GM19035 (cell line): ENCODE results near the gene ACYP2.
"Not testable (repeated sequence)": the region's sequence is repeated elsewhere in the genome, so short reads cannot be mapped to it uniquely, and the experiment has no call there.

Experiments used
- ATAC-seq: cut with Tn5 transposase; IDR thresholded peaks from one replicate; pipeline ENCODE4 v1.9.1; 2021; ENCODE audit not compliant: unreplicated experiment

Gene ACYP2

GRCh38 chr2:54097124-54097523 is 18.3 kb upstream of the ACYP2 start:
- no peak for ATAC-seq

DNA sequence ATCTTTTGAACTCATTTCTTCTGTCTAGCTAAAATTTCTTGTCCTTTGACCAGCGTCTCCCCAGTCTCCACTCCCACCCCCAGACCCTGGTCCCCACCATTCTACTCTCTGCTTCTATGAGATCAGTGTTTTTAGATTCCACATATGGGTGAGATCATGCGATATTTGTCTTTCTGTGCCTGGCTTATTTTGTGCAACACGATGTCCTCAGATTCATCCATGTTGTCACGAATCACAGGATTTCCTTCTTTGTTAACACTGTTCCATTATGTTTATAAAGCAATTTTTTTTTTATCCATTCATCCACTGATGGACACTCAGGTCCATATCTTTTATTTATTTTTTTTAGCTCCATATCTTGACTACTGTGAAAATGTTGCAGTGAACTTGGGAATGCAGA is 16.0 kb upstream of the ACYP2 start:
- no peak for ATAC-seq

DNA sequence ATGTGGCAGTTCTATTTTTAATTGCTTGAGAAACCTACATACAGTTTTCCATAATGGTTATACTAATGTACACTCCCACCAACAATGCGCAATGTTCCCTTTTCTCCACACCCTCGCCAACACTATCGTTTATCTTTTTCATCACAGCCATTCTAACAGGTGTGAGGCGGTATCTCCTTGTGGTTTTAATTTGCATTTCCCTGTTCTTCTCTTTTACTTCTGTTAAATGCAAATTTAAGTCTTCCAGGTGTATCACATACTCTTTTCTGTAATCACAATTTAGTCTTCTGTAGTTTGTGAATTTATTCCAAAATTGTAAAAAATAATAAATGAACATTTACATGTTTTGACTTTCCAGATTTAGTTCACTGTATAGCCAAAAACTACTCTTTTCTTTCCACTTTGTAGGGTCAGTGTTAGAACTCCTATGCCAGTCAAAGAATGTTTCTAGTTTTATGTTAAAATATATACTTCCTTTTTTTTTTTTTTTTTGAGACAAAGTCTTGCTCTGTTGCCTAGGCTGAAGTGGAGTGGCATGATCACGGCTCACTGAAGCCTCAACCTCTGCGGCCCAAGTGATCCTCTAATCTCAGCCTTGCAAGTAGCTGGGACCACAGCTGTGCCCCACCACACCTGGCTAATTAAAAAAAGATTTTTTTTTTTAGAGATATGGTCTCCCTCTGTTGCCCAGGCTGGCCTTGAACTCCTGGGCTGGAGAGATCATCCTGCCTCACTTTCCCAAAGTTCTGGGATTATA is 15.4 kb upstream of the ACYP2 start:
- peak; percentile 71 for ATAC-seq

- ATAC-seq: no peak
Observed at GRCh38 chr2:54100772-54101171, 14.6 kb upstream of the ACYP2 start.

DNA sequence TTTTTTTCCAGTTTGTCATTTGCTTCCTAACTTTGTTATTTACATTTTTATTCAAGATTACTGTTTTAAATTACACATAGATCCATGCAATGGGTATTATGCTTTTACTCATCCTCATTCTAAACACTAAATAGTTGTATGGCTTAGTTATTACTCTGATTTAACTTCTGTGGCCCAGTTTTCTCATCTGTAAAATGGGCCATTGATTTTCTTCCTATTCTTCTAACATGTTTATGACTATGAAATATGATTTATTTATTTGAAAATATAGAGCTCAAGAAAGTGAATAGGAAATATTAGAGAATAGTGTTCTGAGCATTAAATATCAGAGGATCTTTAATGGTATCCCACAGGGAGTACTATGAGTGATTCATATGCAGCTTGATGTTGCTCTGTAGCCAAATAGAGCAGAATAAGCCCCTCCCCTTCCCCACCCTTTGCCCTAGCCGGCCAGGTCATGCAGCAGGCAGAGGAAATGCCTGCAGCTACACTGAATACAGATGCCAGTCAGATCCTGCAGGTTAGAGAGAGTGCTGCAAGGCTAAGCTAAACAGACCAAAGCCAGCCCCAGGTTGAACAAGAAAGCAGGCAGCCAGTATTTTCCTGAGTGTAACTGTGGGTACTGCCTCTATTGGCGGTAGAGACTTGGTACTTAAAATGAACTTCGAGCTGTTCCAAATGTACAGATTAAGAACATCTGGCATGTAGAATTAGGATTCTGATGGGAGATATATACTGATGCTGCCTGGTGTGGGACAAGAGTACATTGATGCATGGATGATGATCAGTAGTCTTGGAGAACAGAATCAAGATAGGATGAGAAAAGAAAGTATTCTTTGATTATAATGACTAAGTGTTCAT is 11.7 kb upstream of the ACYP2 start:
- ATAC-seq: no peak

DNA sequence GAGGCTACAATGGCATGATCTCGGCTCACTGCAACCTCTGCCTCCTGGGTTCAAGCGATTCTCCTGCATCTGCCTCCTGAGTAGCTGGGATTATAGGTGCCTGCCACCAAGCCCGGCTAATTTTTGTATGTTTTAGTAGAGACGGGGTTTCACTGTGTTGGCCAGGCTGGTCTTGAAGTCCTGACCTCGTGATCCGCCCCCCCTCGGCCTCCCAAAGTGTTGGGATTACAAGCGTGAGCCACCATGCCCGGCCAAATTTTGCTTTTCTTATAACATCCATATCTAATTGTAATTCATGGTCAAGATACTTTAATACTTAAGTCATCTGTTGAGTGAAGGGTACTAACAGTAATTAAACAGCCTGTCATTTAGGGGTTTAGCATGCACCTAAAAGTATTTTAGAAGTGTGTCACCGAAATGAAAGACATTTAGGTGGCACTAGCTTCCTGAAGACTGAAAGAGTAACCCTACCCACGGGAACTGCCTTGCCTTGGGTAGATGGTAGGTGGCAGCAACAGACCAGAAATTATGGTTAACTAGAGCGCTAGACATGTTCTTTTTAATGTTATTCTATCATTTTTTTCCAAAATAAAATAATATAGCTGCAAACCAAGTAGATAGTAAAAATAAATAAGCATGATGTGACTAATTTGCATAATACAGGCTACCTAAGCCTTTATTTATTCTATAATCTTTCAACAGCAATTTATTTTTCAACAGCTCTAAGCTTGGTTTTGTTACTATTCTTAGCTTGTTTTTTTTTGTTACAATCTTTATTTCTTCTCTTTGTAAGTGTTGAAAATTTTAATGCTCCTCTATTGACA is 8.6 kb upstream of the ACYP2 start:
- peak; percentile 65 for ATAC-seq

- no peak for ATAC-seq
Observed at GRCh38 chr2:54107455-54107764, 8.0 kb upstream of the ACYP2 start.

DNA sequence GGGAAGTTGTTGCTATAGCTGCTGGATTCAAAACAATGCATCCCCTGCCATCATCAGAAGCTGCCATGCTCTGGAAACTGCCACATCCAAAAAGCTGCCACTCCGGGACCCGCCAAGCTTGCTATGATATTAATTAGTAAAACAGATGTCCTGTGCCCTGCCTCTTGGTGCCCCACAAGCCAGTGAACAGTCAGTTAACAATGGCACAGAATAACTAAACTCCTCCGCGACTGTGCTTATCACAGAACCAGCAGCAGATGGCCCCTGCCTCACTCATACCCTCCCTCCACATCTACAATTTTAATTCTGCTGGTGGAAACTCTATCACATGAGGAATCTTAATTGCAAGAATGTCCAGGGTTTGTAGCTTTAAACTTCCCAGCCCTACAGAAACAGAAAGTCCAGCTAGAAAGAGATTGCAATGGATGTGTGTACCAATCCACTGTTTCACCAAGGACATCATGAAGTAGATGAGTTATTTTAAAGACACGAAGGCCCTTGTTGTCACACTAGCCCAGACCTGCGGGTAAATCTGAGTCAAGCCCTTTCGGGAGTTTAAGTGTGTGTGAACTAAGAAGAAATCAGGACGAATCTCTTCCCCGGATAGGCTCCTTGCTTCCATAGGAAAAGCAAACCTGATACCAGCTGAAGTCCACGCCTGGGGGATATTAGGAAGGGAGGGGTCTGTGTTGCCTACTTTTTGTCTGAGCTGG is 7.4 kb upstream of the ACYP2 start:
- ATAC-seq: no peak

- ATAC-seq: no peak
Observed at GRCh38 chr2:54109848-54110247, 5.6 kb upstream of the ACYP2 start.

DNA sequence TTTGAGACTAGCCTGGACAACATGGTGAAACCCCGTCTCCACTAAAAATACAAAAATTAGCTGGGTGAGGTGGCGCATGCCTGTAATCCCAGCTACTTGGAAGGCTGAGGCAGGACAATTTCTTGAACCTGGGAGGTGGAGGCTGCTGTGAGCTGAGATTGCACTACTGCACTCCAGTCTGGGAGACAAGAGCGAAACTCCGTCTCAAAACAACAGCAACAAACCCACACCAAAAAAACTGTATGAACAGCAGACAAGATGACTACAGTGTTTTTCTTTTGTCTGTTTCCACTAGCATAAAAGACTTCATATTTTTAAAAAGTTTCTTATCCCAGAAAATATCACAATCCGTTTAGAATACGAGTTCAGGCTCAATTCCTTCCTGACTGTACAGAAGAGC is 936 bp upstream of the ACYP2 start:
- ATAC-seq: not testable (repeated sequence)

DNA sequence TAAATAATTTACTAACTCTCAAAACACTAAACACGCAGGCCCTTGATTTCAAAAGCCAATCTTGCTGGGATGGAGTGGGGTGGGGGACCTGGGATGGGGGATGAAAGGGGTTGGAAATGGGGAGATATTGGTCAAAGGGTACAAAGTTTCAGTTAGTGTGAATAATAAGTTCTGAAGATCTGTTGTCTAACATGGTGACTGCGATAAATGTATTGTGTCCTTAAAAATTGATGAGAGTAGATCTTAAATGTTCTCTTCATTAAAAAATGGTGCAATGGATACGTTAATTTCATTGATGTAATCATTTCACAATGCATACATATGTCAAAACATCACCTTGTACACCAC is 505 bp upstream of the ACYP2 start:
- ATAC-seq: no peak

GRCh38 chr2:54116598-54116997 is 1.2 kb downstream of the ACYP2 start:
- ATAC-seq: not testable (repeated sequence)

DNA sequence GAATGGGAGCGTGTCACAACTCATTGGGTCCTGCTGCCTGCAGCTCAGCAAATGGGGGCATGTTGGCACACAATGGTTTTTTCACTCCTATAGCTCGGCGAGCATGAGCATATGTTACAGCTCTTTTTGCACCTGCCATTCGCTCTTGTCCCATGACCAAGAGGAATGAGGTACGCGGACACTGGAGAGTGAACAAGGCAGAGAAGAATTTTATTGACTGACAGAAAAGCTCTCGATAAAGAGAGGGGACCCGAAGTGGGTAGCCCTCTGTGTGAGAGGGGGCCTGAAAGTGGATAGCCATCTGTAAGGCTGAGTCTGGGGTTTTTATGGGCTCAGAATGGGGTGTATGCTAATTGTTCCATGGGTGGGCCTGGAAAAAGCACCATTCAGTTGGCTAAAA is 5.5 kb downstream of the ACYP2 start:
- ATAC-seq: no peak

- no peak for ATAC-seq
Observed at GRCh38 chr2:54122171-54122935, 6.9 kb downstream of the ACYP2 start.

- no peak for ATAC-seq
Observed at GRCh38 chr2:54122939-54123338, 7.5 kb downstream of the ACYP2 start.

DNA sequence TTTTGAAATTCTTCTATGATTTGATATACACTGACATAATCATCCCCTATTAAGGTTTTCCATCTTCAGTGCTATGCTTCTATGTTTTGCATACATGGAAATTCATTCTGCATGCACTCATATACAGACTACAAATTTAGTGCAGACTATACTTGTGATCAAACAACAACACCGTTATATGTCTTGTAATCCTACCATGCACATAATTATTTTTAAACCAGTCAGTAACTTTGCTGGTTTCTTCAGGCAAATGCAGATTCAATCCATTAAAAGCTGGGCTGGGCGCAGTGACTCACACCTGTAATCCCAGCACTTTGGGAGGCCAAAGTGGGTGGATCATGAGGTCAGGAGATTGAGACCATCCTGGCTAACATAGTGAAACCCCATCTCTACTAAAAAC is 11.8 kb downstream of the ACYP2 start:
- not testable (repeated sequence) for ATAC-seq

DNA sequence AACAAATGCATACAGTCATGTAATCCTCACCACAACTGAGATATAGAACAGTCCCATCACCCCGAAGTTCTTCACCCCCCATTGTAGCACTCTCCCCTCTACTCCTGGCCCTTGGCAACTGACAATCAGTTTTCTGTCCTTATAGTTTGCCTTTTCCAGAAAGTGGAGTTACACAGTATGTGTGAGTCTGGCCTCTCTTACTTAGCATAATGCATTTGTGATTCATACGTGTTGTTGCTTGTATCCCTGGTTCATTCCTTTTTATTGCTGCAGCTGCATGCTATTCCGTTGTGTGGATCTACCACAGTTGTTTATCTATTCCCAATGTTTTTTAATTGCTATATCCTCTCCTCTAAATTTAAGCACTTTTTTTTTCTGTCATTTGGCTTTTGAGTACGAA is 17.6 kb downstream of the ACYP2 start:
- no peak for ATAC-seq

DNA sequence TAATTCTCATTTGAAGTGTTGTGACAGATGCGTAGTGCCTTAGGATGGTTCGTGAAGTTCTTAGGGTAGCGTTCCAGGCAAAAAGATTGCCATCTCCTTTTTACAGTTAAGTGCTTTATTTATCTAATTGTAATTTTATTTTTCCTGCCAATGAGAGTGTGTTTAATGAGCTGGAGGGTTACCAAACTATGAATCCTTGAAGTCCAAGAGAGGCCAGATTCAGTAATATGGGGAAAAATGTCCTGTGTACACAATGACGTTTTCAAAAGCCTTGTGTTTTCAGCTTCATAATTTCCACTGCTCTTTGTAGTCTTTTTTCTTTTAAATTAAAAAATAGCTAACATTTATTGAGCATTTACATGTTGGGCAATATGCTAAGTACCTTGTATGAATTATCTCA is 23.8 kb downstream of the ACYP2 start:
- ATAC-seq: no peak

- ATAC-seq: no peak
Observed at GRCh38 chr2:54143780-54144179, 28.4 kb downstream of the ACYP2 start.

- ATAC-seq: no peak
Observed at GRCh38 chr2:54148391-54148790, 33.0 kb downstream of the ACYP2 start.
